Limb (tissue), 2 donors: ENCODE measurements around the gene PEF1.

ENCODE experiments used
- DNase-seq, 2 donors: peaks; one replicate each; pipeline ENCODE4 v3.0.0-alpha.2; 2016; ENCODE audit errors: extremely low spot score in 2 of 2

Gene PEF1

GRCh38 chr1:31644560-31645273 lies at the start of gene PEF1:
PEF1 (minus strand) TSS chr1:31644876; CDS start chr1:31644864, 12 bp downstream.
- DNase-seq, result peak; percentile 98 to 100

GRCh38 chr1:31693231-31693630 lies 48.6 kb upstream of the PEF1 start:
- no peak for DNase-seq

GRCh38 chr1:31691951-31692350 lies 47.3 kb upstream of the PEF1 start:
- no peak for DNase-seq

GRCh38 chr1:31691446-31691845 lies 46.8 kb upstream of the PEF1 start:
- DNase-seq, result no peak

DNA sequence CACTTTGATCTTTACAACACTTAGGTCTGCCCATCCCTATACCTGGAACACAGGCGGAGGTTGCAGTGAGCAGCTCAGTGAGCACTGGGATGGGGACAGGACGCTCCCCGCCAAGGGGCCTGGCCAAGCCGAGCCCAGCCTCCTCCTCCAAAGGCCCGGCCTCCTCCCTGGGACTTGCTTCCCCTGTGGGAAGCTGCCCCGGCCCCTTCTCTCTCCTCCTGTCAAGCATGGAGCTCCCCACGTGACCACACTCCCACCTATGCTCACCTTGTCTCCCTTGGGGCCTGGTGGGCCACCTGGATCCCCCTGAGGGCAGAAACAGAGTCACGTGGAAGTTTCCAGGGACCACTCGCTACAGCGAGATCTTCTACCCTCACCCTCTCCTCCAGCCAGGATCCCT lies 46.2 kb upstream of the PEF1 start:
- DNase-seq, result no peak

DNA sequence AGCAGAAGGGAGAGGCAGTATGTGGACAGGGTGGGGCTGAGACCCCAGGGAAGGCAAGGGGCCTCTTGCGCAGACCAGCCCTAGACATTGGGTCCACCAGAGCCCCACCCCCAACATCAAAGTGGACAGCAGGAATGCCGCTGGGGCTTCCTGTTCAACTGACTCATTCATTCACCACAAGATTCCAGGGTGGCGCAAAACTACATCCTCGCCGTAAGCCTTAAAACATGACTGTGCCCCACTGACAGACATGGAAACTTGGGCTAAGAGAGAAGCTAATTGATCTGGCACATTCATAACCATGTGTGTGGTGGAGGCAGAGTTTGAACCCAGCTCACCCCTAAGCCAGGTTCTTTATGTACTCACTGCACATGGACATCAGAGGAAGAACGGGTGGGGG lies 45.2 kb upstream of the PEF1 start:
- no peak for DNase-seq

DNA sequence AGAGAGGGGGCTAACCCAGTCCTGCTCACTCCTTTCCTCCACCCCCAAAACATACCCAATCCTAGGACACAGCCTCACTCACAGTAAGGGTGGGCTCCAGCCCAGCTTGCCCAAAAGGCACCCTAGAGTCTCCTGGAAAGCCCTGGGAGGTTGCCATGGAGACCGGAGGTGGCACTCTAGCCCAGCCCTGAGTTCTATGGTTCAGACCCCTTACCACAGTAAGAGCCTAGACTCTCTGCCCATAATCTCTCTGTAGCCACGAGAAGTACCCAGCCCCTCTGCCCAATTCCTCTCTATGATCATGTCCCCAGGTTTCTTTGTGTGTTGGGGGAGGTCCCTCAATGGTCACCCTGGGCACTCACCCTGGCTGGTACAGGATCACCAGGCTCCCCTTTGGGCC lies 44.7 kb upstream of the PEF1 start:
- DNase-seq, result no peak

- no peak for DNase-seq
These were observed 43.7 kb upstream of the PEF1 start for GRCh38 chr1:31688233-31688918.

DNA sequence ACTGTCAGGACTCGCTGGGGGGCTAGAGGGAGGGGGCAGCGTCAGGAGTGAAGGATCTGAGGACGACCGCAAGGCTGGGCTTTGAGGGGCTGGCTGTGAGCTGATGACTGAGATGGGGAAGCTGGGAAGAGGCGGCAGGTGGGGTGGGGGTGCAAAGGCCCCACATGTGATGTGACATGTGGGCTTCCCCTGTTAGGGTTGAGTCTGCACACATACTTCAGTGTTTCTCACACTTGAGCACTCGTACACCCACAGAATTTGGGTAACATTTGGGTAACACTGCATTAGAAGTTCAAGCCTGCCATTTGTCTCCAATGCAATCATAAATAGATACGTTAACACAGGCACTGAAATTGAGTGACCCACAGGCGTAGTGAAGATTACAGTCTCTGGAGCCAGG lies 42.9 kb upstream of the PEF1 start:
- DNase-seq, result no peak

GRCh38 chr1:31685795-31686194 lies 41.1 kb upstream of the PEF1 start:
- no peak for DNase-seq

DNA sequence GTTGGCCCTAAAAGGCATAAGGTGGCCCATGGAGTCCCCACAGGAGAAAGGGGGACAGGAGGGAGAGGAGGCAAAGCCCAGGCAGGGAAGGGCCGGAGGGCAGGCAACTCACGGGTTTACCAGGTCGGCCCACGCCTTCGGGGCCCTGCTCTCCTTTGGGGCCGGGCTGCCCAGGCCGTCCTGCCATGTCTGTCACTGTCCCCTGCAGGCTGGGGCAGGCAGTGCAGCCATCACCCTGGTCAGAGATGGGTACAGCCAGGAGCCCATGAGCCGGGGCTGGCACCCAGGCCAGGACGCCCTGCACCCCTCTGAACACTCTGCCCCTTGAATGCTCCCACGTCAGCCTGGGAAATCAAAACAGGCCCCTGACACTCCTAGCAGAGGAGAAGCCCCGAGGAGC lies 39.3 kb upstream of the PEF1 start:
- no peak for DNase-seq

DNA sequence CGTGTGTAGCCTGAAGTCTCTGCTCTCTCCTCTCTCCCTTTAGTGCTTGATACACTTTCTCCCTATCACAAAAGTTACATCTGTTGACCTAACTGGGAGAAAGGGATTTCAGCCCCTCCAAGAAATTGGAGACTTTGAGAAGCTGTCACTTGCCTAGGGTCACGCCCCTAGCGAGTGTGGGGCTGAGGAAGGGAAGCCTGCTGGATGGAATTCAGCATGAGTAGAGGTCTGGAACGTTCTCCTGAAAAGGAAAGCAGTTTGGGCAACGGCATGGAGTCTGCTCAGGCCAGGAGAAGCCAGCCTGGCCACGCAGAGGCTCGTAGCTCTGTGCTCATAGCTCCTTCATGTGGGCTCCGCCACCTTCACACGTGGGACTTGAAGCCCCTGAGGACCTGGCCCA lies 36.7 kb upstream of the PEF1 start:
- no peak for DNase-seq

DNA sequence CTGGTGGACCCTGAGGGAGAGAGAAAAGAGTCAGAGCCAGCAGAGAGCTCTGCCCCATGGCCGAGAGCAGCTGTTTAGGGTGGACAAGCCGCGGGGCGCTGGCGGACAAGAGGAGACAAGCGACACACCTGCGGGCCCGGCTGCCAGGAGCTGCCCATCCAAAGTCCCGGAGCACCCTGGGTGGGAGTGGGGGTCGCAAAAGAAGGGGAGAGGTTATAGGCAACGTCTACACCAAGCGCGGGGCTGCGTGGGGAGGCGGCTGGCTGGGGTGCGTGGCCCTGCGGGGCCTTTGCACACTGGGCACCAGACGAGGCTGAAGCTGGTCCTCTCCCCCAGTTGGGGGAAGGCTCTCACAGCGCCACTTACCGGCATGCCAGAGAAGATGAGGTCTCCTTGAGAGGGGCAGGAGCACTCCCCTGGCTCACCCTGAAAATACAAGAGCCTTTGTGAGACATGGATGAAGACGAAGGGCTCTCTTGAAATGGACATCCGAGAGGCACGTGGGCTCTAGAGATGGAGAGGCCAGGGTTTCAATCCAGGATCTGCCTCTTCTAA lies 35.1 kb upstream of the PEF1 start:
- no peak for DNase-seq

DNA sequence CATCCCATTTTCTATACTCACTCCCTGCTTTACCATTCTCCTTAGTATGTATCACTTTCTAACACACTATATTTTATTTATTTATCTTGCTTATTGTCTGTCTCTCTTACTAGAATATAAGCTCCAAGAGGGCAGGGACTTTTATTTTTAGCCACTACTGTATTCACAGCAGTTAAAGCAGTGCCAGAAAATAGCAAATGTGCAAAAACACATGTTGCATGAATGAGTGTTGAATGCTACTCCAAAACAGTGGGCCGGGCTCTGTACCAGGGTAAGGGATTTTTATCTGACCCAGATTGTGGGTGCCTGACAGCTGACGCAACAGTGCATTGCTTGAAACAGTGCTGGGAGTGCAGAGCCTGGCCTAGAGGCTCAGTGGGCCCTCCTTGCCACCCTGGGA lies 34.4 kb upstream of the PEF1 start:
- no peak for DNase-seq

DNA sequence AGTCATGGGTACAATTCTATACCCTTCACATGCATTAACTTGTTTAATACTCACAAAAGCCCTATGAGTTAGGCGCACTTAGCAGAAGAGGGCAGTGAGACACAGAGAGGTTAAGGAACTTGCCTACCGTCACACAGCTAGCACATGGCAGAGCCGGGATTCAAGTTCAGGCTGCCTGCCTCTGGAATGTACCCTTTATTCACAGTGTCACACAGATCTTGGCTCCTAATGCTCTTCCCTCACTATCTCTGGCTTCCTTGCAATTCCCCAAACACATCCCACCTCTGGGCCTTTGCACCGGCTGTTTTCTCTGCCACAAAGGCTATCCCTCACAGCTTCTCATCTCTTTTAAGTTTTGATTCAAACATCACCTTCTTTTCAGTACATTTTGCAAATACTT lies 34.0 kb upstream of the PEF1 start:
- no peak for DNase-seq

GRCh38 chr1:31677949-31678348 lies 33.3 kb upstream of the PEF1 start:
- no peak for DNase-seq

GRCh38 chr1:31677401-31677800 lies 32.7 kb upstream of the PEF1 start:
- DNase-seq, result no peak

GRCh38 chr1:31675756-31676155 lies 31.1 kb upstream of the PEF1 start:
- no peak for DNase-seq

- no peak for DNase-seq
These were observed 30.5 kb upstream of the PEF1 start for GRCh38 chr1:31675161-31675560.

DNA sequence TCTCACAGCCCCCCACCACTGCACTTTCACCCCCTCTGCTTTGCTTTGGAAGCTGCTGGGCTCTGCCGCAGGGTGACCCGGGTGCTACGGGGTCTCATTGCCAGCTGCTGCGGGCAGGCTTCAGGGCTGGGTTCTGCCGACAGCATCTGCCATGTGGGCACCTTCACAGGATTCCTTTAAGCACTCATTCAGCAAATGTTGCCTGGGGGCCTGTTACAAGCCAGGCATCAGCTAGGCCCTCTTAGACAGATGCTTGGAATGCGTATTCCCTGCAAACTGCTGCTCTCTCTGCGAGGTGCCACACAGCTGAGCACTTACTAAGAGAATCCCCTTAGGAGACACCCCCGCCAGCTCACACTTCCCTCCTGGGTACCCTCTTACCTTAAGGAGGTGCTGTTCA lies 29.9 kb upstream of the PEF1 start:
- DNase-seq, result no peak

- no peak for DNase-seq
These were observed 28.8 kb upstream of the PEF1 start for GRCh38 chr1:31673433-31673832.

DNA sequence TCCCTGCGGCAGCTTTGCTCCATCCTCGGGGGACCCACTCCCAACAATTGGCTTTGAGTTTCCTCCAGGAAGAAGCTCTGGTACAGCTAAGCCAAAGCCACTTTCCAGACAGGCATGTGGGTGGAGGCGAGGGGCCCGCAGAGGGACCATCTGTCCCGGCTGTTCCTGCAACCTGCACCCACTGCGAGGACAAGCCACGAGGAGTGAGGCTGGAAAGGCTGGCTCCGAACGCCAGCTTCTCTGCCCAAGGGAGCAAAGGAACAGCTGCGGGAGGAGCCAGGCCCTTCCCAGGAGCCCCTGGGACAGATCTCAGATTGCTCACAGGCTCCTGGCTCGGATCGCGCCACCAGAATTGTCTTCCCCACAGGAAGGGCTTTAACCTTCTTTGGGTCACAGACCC lies 28.3 kb upstream of the PEF1 start:
- peak in 1 of 2 donors; percentile 64 for DNase-seq
